ENCODE results near the gene TMEM229A. TPM values are rescaled to one million over a fixed set of nuclear protein-coding genes. Genes with fewer than 3 reads are reported as not detected.
A peak's percentile ranks its signal among the peaks of the same experiment; 100 is the strongest.

TMEM229A gene
- total RNA-seq (2021) (0.27 to 0.74 TPM (median 0.41 TPM) in 3 replicates), Bru-seq, nascent RNA (percentile 37 among the genes with signal in this experiment)
- long read RNA-seq, experiment 1, transcript TMEM229A-201 (1 exons, 2,108 nt): major isoform, 8 of 8 reads
- long read RNA-seq, experiment 1, partial matches to known transcripts: 0 of 8 reads
- long read RNA-seq, experiment 1, other reads (novel, unspliced or antisense): 0 of 8 reads
- long read RNA-seq, experiment 2: 0 reads
- long read RNA-seq, experiment 3: 0 reads

DNA sequence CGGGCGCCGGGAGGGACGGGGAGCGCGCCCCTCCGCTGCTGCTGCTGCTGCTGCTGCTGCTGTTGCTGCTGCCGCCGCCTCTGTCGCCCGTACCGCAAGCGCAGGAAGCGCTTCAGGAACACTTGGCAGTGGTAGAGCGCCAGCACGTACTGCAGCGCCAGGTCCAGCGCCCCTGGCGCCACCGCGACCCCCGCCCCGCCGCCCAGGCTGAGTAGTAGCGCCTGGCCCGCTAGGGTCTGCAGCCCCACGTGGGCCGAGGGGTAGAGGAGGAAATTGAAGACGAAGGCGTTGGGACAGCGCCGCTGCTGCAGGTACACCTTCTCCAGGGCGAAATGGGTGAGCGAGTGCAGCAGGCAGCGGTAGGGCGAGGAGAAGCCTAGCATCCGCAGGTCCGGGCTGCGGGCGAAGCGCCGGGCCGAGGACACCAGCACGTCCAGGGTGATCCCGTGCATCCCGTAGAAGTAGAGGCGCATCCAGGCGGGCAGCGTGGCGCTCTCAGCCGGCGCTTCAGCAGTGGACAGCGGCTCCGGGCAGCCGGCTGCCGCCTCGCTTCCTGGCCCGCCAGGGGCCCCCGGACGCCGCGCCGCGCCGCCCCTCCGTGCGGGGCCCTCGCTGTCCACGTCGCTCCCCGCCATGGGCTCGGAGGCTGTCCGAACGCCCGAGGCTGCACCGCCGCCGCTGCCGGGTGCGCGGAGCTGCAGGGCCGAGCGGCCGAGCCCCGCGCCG is at the start of gene TMEM229A:
TSS of gene TMEM229A (minus strand) at position 699 of the 726 bp plus-strand sequence. CDS start at position 635, 64 bp downstream.
- Mint-ChIP-seq H3K9me3 (no peaks in the 10 kb centered on the region), H3K4me3 (peak within 1 kb of the TSS; percentile 95), H3K27ac (no peak within 1 kb of the TSS), H3K36me3 (no peaks in the 10 kb centered on the region), H3K27me3 (ENCODE audit: low read depth) (peaks cover 44% of the 10 kb centered on the region), H3K4me1 (peaks cover 32% of the 10 kb centered on the region)
- peak; percentile 76 for ATAC-seq
- ChIA-PET CTCF (interaction anchor here (0.8 to 1.5 kb wide), 3 partner anchors 86 to 91 kb away, joined by 3 to 4 read pairs (median 3); no protein-coding TSS in a partner anchor), POLR2A (no interaction called here)
- DNase-seq (ENCODE audit: low spot score): peak; percentile 68
- TF ChIP-seq ESRRA (CRISPR knock-in tag; IDR thresholded peaks at IDR 0.05; ENCODE audit: borderline replicate concordance): 0 out of 2 replicates have a peak, but pooled peaks have one; percentile 48
- no peak for TF ChIP-seq E2F1 (CRISPR knock-in tag; IDR thresholded peaks at IDR 0.05)
- TF ChIP-seq ZMAT4 (CRISPR knock-in tag; IDR thresholded peaks at IDR 0.05): no peak
- TF ChIP-seq, protein P1, sequence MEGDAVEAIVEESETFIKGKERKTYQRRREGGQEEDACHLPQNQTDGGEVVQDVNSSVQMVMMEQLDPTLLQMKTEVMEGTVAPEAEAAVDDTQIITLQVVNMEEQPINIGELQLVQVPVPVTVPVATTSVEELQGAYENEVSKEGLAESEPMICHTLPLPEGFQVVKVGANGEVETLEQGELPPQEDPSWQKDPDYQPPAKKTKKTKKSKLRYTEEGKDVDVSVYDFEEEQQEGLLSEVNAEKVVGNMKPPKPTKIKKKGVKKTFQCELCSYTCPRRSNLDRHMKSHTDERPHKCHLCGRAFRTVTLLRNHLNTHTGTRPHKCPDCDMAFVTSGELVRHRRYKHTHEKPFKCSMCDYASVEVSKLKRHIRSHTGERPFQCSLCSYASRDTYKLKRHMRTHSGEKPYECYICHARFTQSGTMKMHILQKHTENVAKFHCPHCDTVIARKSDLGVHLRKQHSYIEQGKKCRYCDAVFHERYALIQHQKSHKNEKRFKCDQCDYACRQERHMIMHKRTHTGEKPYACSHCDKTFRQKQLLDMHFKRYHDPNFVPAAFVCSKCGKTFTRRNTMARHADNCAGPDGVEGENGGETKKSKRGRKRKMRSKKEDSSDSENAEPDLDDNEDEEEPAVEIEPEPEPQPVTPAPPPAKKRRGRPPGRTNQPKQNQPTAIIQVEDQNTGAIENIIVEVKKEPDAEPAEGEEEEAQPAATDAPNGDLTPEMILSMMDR (IDR thresholded peaks at IDR 0.05): no peak
- no peak for TF ChIP-seq ZNF219 (CRISPR knock-in tag; IDR thresholded peaks at IDR 0.05; ENCODE audit: borderline replicate concordance)
- TF ChIP-seq E2F5 (CRISPR knock-in tag; IDR thresholded peaks at IDR 0.05): 0 out of 2 replicates have a peak, but pooled peaks have one; percentile 59
- no peak for TF ChIP-seq ATF2 (CRISPR knock-in tag; IDR thresholded peaks at IDR 0.05; ENCODE audit: borderline replicate concordance, low read depth)
- 0 out of 2 replicates have a peak, but pooled peaks have one; percentile 28 for TF ChIP-seq ZBTB21 (CRISPR knock-in tag; IDR thresholded peaks at IDR 0.05; ENCODE audit: borderline replicate concordance)
- TF ChIP-seq E2F4 (CRISPR knock-in tag; IDR thresholded peaks at IDR 0.05; ENCODE audit: borderline replicate concordance, low read depth): no peak
- TF ChIP-seq TCF7 (CRISPR knock-in tag; IDR thresholded peaks at IDR 0.05; ENCODE audit: low read depth): no peak; the same call in 1 of the 2 replicates
- TF ChIP-seq MXD4 (CRISPR knock-in tag; IDR thresholded peaks at IDR 0.05; ENCODE audit: borderline replicate concordance): no peak
- peak; percentile 62 for TF ChIP-seq FOXK1 (CRISPR knock-in tag; IDR thresholded peaks at IDR 0.05)
- TF ChIP-seq, protein P2, sequence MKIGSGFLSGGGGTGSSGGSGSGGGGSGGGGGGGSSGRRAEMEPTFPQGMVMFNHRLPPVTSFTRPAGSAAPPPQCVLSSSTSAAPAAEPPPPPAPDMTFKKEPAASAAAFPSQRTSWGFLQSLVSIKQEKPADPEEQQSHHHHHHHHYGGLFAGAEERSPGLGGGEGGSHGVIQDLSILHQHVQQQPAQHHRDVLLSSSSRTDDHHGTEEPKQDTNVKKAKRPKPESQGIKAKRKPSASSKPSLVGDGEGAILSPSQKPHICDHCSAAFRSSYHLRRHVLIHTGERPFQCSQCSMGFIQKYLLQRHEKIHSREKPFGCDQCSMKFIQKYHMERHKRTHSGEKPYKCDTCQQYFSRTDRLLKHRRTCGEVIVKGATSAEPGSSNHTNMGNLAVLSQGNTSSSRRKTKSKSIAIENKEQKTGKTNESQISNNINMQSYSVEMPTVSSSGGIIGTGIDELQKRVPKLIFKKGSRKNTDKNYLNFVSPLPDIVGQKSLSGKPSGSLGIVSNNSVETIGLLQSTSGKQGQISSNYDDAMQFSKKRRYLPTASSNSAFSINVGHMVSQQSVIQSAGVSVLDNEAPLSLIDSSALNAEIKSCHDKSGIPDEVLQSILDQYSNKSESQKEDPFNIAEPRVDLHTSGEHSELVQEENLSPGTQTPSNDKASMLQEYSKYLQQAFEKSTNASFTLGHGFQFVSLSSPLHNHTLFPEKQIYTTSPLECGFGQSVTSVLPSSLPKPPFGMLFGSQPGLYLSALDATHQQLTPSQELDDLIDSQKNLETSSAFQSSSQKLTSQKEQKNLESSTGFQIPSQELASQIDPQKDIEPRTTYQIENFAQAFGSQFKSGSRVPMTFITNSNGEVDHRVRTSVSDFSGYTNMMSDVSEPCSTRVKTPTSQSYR (CRISPR knock-in tag; IDR thresholded peaks at IDR 0.05): no peak; the same call in 1 of the 2 replicates
- TF ChIP-seq, protein P3, sequence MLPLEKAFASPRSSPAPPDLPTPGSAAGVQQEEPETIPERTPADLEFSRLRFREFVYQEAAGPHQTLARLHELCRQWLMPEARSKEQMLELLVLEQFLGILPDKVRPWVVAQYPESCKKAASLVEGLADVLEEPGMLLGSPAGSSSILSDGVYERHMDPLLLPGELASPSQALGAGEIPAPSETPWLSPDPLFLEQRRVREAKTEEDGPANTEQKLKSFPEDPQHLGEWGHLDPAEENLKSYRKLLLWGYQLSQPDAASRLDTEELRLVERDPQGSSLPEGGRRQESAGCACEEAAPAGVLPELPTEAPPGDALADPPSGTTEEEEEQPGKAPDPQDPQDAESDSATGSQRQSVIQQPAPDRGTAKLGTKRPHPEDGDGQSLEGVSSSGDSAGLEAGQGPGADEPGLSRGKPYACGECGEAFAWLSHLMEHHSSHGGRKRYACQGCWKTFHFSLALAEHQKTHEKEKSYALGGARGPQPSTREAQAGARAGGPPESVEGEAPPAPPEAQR (CRISPR knock-in tag; IDR thresholded peaks at IDR 0.05): no peak
- no peak for TF ChIP-seq NR1H2 (CRISPR knock-in tag; IDR thresholded peaks at IDR 0.05)
- TF ChIP-seq CDX4 (CRISPR knock-in tag; IDR thresholded peaks at IDR 0.05; ENCODE audit: borderline replicate concordance): no peak
- TF ChIP-seq CREM (CRISPR knock-in tag; IDR thresholded peaks at IDR 0.05): peak; percentile 45; the same call in 1 of the 2 replicates
- no peak for TF ChIP-seq ZNF396 (CRISPR knock-in tag; IDR thresholded peaks at IDR 0.05; ENCODE audit: borderline replicate concordance)
- no peak for TF ChIP-seq PREB (CRISPR knock-in tag; IDR thresholded peaks at IDR 0.05; ENCODE audit: borderline replicate concordance)
- no peak for TF ChIP-seq NFATC4 (CRISPR knock-in tag; IDR thresholded peaks at IDR 0.05)
- no peak for TF ChIP-seq ATF1 (CRISPR knock-in tag; IDR thresholded peaks at IDR 0.05)

Measured in WTC11 (cell line).